ENCODE data around the gene LTV1.
"Not testable (repeated sequence)": the region's sequence is repeated elsewhere in the genome, so short reads cannot be mapped to it uniquely, and the experiment has no call there.

The LTV1 gene

DNA sequence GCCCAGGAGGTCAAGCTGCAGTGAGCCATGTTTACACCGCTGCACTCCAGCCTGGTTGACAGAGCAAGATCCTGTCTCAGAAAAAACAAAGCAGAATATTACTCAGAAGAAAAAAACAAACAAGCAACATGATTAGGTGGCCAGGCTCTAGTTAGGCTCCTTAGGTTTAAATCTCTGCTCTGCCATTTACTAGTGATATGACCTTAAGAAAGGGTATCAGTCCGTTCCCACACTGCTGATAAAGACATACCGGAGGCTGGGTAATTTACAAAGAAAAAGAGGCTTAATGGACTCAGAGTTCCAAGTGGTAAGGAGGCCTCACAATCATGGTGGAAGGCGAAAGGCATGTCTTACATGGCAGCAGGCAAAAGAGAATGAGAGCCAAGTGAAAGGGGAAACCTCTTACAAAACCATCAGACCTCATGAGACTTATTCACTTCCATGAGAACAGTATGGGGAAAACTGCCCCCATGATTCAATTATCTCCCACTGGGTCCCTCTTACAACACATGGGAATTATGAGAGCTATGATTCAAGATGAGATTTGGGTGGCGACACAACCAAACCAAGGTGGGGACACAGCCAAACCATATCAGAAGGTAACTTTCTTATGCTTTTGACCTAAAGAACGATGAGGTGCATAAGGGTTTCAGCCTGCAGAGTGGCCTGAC, 2.4 kb upstream of the LTV1 start:
- in situ Hi-C loops (cut with MboI; ENCODE audit: low sequenced_read_pairs): no loop called here

DNA sequence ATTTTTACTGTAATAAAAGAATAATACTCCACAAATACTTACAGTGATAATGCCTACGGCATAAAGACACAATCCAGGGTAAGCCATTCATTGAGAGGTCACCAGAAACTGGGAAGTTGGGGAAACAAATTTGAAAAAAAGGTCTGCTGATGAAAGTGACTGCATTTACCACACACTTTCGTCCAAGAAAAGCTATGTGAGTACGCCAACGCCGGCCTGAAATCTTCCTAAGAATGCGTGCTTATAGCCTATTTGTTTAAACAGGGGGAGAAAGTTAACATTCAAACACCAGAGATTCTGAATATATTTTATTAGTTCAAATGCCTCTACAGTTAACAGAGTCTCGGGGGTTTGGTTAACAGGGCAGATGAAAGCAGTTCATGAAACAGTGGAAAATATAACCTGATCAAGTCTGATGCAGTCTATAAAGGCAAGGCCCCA, 657 bp upstream of the LTV1 start:
- in situ Hi-C loops (cut with MboI; ENCODE audit: low sequenced_read_pairs): no loop called here

DNA sequence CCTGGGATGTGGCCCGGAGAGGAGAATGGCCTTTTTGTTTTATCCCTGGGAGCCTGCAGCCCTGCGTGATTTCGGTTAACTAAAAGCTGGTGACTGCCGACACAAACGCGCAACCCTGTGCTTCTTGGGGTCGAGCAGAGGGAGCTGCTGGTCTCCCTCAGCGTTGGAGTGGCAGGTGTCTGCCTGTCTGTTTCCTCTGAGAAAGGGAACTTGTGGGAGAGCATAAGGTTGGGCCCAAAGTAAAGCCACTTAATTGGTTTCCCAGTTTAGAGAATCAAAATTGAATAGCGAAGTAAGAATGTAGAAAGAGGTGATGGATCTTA, 500 bp downstream of the LTV1 start:
- in situ Hi-C loops (cut with MboI; ENCODE audit: low sequenced_read_pairs): no loop called here

DNA sequence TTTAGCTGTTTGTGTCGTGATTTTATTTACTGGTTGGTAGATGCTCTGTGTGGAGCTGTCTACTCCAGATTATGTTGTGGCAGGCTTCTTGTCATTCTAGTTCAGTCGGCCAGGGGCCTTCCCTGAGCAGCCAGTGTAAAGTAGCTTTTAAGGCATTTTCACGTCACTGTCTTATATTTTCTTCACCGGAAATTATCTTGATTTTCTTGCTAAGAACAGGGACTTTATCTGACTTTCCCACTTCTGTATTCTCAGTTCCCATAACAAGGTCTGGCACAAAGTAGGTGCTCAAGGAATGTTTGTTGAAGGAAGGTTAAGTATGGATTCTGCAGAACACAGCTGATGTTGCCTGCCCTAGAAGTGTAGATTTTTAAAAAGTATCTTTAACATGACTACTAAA, 868 bp downstream of the LTV1 start:
- in situ Hi-C loops (cut with MboI; ENCODE audit: low sequenced_read_pairs): no loop called here

DNA sequence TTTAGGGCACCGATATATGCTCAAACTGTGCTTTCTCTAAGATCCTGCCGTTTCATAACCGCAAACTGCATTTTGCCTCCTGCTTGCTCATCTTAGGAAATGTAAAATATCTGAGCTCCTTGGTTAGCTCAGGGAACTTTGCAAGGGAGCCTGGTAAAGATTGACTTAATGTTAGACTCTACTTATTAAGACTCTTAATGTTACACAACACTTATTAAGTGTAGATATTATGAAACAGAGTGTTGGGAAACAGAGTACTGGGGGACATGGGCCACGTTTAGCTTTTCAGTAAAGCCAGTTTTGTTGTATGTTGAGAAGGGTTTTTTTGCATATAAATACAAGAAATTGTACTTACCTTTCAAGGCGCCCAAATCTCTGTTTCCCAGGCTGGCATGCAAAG, 1.9 kb downstream of the LTV1 start:
- in situ Hi-C loops (cut with MboI; ENCODE audit: low sequenced_read_pairs): no loop called here

DNA sequence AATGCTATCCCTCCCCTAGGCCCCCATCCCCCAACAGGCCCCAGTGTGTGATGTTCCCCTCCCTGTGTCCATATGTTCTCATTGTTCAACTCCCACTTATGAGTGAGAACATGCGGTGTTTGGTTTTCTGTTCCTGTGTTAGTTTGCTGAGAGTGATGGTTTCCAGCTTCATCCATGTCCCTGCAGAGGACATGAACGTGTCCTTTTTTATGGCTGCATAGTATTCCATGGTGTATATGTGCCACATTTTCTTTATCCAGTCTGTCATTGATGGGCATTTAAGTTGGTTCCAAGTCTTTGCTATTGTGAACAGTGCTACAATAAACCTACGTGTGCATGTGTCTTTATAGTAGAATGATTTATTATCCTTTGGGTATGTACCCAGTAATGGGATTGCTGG, 8.6 kb downstream of the LTV1 start:
- in situ Hi-C loops (cut with MboI; ENCODE audit: low sequenced_read_pairs): not testable (repeated sequence)

DNA sequence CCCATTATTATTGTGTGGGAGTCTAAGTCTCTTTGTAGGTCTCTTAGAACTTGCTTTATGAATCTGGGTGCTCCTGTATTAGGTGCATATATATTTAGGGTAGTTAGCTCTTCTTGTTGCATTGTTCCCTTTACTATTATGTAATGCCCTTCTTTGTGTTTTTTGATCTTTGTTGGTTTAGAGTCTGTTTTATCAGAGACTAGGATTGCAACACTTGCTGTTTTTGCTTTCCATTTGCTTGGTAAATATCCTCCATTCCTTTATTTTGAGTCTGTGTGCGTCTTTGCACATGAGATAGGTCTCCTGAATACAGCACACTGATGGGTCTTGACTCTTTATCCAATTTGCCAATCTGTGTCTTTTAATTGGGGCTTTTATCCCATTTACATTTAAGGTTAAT, 11.9 kb downstream of the LTV1 start:
- in situ Hi-C loops (cut with MboI; ENCODE audit: low sequenced_read_pairs): not testable (repeated sequence)

DNA sequence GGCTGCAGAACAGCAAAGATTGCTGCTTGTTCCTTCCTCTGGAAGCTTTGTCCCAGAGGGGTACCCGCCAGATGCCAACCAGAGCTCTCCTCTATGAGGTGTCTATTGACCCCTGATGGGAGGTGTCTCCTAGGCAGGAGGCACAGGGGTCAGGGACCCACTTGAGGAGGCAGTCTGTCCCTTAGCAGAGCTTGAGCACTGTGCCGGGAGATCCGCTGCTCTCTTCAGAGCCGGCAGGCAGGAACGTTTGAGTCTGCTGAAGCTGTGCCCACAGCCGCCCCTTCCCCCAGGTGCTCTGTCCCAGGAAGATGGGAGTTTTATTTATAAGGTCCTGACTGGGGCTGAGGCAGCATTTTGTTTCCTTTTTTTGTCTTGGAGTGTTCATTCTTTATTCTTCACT, 13.6 kb downstream of the LTV1 start:
- in situ Hi-C loops (cut with MboI; ENCODE audit: low sequenced_read_pairs): not testable (repeated sequence)

DNA sequence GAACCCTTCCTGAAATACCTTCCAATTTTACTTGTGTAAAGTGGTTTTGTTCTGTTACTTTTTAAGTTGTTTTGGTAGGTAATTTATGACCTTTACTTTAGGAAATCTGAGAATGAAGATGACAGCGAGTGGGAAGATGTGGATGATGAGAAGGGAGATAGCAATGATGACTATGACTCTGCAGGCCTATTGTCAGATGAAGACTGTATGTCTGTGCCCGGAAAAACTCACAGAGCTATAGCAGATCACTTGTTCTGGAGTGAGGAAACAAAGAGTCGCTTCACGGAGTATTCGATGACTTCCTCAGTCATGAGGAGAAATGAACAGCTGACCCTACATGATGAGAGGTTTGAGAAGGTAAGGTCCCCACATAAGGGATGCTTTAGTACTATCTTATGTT, 14.5 kb downstream of the LTV1 start:
- in situ Hi-C loops (cut with MboI; ENCODE audit: low sequenced_read_pairs): no loop called here

DNA sequence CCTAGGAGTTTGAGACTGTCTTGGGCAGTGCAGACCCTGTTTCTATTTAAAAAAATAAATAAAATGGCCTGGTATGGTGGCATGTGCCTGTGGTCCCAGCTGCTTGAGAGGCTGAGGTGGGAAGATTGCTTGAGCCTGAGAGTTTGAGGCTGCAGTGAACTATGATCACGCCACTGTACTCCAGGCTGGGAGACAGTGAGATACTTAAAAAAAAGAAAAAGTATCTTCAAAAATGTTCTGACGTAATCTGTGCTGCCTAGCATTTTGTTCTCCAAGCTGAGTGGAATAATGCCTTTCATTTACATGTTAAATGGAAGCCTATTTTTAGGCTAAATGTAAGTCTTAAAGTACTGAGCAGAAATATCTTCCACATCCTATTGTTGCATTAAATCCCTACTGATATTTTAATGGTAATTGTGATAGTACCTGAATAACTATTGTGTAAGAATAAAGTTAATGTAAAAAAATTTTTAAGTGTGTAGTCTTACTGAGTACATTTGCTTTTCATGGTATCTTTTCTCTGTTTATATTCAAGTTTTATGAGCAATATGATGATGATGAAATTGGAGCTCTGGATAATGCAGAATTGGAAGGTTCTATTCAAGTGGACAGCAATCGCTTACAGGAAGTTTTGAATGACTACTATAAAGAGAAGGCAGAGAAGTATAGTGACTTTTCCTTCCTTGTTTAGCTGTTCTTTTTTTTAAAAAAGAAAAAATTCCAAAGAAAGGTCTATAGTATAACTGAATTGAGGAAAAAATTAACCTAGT, 16.9 kb downstream of the LTV1 start:
- in situ Hi-C loops (cut with MboI; ENCODE audit: low sequenced_read_pairs): no loop called here

DNA sequence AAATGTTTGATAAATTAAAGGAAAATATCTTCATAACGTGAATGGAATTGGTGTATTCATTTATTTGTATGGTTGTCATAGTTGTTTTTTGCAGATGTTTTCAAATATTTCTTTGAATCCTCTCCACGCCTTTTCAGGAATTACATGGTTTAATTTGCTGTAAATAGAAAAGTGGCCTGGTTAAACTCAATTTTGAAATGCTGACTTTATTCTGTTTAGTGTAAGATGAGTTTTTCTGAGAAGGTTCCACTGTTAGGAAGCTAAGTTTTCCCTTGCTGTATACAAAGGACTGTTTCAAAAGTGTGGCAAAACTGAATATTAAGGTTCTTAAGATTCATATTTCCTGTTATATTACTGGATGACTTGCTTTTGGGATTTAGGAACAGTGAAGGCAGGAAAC, 20.6 kb downstream of the LTV1 start:
- in situ Hi-C loops (cut with MboI; ENCODE audit: low sequenced_read_pairs): no loop called here

DNA sequence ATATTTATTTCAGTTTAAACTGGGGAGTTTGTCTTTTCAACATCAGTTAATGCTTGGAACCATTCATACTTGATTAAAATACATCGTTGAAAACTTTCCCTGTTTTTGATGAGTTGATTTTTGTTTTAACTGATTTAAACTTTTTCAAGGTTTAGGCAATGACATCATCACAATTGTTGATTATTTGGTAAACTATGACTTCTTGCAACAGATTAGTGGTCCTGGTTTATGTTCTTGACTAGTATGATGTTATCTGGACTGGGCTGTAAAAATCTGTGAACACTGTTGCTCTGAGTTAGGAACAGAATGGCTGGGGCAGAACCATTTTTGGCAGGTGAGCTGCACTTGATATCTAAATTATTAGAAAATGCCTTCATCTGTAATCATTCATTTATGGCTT, 21.1 kb downstream of the LTV1 start, which contains the start of gene ZC2HC1B:
Gene ZC2HC1B (plus strand): TSS at position 241 of the 400 bp plus-strand sequence. CDS start 66 bp downstream, at position 307.
- in situ Hi-C loops (cut with MboI; ENCODE audit: low sequenced_read_pairs): no loop called here

DNA sequence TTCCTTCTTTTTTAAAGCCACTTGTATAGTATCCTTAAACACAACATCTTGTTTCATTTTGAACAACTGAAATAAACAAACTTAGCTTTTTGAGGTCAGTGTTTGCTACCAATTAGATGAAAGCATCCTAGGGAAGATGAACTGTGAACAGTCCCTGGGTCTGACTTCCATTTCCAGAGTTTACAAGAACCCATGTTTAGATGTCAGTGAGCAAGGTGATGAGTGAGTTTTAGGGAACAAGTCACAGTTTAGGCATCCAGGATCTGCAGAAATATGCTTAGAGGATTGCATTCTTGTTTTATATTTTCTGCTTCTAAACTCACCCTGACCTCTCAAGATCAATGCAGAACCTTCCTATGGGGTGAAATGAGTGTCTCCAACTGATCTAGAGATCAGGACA, 24.1 kb downstream of the LTV1 start:
- in situ Hi-C loops (cut with MboI; ENCODE audit: low sequenced_read_pairs): no loop called here

DNA sequence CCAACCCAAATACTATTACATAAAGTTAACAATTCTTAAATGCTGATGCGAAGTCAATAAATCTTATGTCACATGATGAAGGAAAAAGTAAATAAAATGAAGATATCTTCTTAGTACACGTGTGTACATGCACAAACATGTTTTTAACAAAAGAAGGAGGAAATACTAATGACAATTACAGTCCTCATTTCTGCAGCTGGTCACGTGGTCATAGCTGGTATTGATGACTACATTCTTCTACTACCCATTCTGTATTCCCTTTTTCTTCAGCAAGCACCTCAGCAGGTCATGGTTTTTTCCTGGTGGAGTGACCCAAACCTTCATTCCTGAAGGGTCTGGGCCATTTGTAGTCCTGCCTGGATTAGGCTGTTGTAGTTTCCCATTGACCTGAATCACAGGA, 25.7 kb downstream of the LTV1 start:
- in situ Hi-C loops (cut with MboI; ENCODE audit: low sequenced_read_pairs): not testable (repeated sequence)

DNA sequence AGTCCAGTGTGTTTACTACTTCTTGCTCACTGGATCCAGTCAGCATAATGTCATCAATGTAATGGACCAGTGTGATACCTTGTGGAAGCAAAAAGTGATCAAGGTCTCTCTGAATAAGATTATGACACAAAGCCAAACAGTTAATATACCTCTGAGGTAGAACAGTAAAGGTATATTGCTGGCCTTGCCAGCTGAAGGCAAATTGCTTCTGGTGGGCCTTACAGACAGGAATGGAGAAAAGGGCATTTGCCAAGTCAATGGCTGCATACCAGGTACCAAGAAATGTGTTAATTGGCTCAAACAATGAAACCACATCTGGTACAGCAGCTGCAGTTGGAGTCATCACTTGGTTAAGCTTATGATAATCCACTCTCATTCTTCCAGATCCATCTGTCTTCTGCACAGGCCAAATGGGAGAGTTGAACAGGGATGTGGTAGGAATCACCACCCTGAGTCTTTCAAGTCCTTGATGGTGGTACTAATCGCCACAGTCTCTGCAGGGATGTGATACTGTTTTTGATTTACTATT, 28.1 kb downstream of the LTV1 start:
- in situ Hi-C loops (cut with MboI; ENCODE audit: low sequenced_read_pairs): not testable (repeated sequence)

DNA sequence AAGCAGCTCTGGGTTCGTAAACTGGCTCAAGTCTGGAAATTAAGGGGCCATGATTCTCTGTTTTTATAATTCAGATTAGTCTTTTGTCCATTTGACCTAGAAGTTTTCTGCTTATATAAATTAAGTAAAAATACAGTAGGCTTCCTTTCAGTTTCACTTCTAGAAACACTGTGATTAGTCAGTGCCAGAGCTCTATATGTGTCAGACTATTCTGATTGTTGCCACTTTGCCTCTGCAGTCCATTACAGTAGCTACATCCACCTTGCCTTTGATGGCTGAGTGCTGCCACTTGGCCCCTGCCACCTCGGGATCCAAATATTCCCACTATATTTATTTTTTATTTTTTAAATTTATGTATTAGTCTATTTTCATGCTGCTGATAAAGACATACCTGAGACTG, 29.1 kb downstream of the LTV1 start:
- in situ Hi-C loops (cut with MboI; ENCODE audit: low sequenced_read_pairs): no loop called here

DNA sequence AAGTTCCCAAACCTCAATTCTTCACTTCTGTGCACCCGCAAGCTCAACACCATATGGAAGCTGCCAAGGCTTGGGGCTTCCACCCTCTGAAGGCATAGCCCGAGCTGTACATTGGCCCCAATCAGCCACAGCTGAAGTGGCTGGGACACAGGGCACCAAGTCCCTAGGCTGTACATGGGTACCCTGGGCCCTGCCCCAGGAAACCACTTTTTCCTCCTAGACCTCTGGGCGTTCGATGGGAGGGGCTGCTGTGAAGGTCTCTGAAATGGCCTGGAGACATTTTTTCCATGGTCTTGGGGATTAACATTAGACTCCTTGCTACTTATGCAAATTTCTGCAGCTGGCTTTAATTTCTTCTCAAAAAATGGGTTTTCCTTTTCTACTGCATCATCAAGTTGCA, 30.5 kb downstream of the LTV1 start:
- in situ Hi-C loops (cut with MboI; ENCODE audit: low sequenced_read_pairs): not testable (repeated sequence)

DNA sequence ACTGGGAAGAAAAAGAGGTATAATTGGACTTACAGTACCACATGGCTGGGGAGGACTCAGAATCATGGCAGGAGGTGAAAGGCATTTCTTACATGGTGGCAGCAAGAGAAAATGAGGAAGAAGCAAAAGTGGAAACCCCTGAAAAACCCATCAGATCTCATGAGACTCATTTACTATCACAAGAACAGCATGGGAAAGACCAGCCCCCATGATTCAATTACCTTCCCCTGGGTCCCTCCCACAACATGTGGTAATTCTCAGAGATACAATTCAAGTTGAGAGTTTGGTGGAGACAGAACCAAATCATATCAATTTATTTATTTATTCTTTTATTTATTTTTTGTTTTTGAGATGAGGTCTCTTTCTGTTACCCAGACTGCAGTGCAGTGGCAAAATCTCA, 31.4 kb downstream of the LTV1 start:
- in situ Hi-C loops (cut with MboI; ENCODE audit: low sequenced_read_pairs): not testable (repeated sequence)

DNA sequence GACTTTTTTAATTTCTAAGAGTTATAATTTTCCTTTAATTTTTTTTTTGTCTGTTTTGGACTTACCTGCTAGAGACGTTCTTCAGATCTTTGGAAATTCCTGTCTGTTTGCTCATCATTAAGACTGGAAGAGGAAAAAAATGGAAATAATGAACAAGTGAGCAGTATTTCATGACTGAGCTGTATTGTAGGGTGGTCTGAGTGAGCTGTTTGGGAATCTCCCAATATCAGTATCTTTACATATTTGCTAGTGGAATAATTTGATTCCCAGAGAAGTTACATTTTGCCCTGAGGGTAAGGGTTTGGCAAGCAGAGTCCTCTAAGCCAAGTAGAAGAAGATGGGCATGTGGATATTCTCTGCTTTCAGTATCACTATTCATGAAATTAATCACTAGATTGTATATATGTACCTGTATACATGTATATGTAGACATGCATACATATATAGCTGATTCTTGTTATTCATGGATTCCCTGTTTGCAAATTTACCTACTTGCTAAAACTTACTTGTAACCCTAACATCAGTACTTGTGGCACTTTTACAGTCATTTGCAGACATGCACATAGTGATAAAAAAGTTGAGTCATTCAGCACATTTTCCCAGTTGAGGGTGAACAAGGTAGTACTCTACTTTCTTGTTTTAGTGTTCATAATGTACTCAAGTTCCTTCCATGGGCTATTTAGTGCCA, 34.6 kb downstream of the LTV1 start:
- in situ Hi-C loops (cut with MboI; ENCODE audit: low sequenced_read_pairs): no loop called here

DNA sequence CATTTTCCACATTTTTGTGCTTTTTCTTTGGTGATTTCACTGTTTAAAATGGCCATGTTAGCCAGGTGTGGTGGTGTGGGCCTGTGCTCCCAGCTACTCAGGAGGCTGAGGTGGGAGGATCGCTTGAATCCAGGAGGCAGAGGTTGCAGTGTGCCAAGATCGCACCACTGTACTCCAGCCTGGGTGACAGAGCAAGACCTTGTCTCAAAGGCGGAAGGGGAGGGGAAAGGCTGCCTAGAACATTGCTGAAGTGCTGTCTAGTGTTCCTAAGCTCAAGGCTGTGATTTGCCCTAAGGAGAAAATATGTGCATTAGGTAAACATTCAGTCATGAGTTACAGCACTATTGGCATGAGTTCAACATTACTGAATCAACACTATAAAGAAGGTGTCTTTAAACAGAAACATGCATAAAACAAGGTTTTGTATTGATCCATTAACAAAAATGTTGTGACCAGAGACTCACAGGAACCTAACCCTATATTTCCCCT, 35.2 kb downstream of the LTV1 start:
- in situ Hi-C loops (cut with MboI; ENCODE audit: low sequenced_read_pairs): no loop called here

DNA sequence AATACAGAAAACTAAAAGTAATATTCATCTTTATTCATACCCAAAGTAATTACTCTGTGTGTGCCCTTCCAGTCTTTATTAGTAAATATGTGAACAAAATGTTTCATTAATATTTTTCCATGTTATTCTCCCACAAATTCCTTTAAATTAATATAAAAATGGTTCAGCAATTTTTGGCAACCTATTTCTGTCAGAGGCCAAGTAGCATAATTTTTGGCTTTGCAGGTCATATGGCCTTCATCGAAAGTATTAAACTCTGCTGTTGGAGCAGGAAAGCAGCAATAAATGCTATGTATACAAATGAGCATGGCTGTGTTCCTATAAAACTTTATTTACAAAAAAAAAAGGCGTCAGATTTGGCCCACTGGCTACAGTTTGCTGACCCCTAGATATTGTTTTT, 37.3 kb downstream of the LTV1 start:
- in situ Hi-C loops (cut with MboI; ENCODE audit: low sequenced_read_pairs): no loop called here

Data from HL-60/S4 treated with retinoic acid at 250 ng/mL for 4 days and 3 days (cell line).